ENCODE measurements around the gene ADAMTSL2.

ADAMTSL2 gene

DNA sequence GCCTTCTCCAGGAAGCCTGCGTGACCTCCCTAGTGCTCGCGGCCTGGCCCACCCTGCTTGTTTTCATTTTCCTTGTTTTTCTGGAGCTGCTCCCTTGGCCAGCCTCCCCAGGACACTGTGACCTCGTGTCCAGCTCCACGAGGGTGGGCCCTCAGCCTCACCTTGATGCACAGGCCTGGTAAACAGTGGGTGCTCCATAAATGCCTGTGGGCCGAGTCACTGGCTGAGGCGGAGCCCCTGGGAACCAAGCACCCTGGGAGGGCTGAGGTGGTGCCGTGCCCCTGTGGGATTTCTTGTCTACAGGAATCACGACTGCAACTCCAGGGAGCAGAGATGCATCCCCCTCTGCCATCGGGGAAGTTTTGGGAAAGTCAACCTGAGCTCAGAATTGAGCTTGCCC lies 57.5 kb downstream of the ADAMTSL2 start:
- no peak for DNase-seq

DNA sequence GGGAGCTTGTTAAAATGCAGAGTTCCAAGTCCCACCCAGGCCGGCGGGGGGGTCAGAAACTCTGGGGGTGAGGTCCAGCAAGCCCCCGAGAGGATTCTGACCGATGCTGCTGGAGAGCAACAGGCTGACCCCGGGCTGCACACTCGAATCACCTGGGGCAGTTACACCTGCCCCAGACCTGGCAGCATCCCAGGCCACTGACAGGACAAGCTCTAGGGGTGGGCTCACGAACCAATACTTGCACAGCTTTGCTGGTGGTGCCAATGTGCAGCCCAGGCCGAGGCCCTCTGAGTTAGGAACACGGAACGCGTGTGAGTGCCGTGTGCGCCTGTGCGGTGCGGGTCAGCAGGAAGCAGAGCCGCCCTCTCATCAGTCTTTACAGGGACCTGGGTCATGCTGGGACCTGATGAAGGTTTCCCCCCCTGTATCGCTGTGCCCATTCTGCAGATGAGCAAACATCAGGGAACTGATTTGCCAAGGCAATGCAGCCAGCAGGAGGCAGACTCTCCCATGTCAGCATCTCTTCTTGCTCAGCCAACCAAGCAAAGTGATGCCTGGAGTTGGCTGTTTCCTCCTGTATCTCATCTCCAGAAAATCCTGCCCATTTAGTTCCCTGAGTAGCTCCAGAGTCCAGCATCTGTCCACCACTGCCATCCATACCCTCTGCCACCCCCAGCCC lies 58.4 kb downstream of the ADAMTSL2 start:
- peak; percentile 28 to 36 for DNase-seq

DNA sequence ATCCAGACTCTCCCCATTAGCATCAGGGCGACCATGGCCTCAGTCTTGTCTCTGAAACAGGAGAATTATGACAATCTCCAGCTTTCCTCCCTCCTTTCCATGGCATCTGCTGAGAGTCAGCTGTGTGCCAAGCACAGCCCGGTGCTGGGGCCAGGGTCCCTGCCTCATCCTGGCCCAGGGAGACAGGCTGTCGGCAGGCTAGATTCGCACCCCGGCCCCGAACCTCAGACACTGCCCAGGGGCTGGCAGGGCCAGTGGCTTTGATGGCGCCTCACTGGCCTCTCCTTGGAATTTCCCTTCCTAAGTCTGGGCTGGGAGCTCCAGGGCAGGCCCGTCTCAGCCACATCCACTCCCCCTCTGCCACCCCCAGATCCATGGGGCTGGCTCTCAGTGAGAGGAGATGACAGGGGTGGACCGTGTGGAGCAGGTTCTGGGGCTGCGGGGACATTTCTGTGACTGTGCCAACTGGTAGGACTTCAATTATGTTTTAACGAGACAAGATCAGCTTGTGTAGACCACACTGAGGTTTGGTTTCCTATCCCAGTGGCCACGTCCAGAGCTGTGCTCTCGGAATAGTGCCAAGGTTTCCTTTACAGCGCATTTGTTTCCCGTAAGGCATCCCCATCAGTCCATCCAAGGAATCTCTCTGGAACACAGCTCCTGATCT lies 59.2 kb downstream of the ADAMTSL2 start:
- DNase-seq, result no peak

DNA sequence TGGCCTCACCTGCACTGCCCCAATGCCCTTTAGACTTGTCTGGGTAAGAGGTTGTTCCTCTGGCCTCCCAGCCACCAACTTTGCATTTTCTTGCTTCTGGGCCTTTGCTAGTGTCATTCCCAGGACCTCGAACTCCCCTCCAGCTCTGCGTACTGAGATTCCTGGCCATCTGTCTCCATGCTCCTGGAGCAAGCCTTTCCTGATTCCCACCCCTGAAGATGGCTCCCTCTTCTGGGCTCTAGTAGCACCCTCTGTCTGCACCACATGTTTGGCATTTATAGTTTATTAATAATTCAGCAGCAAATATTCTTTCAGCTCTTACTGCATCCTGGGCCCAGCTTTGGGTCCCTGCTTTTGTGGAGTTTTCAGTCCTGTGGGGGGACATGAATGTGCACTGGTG lies 59.8 kb downstream of the ADAMTSL2 start:
- no peak for DNase-seq

DNA sequence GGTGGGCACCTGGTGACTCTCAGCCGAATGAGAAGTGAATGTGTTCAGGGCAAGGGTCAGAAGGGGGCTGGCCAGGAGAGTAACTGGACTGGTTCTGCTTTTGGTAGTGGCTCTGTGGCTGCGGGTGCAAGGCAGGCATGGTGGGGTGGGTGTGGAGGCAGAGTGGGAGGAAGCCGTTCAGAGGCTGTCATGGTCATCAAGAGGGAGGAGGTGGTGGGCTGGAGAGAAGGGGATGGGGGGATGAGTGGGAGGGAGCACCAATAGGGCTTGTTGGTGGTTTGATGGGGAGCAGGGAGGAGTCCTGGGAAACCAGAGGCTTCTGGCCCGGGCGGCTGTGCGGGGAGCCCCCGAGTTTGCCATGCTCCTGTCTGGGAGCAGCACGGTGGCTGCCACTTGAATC lies 61.4 kb downstream of the ADAMTSL2 start:
- DNase-seq, result no peak

DNA sequence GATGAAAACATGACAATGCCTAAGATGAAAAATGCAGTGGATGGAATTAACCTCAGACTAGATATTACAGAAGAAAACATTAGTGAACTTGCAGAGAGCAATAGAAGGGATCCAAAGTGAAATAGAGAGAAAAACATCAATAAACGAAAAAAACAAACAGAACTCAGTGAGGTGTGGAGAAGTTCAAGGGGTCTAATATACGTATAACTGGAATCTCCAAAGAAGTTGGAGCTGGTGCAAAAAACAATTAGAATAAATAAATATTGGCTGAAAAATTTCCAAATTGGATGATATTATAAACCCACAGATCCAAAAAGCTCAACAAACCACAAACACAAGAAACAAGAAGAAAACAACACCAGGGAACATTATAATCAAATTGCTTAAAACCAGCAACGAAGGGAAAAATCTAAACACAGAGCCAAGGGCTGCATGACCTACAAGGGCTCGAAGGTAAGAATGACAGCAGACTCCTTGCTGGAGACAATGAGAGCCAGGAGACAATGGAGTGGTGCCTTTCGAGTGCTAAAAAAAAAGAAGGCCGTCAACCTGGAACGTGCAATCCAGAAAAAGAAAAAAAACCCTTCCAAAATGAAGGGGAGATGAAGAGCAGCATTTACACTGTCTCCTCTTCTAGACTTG lies 62.9 kb downstream of the ADAMTSL2 start:
- DNase-seq, result no peak

DNA sequence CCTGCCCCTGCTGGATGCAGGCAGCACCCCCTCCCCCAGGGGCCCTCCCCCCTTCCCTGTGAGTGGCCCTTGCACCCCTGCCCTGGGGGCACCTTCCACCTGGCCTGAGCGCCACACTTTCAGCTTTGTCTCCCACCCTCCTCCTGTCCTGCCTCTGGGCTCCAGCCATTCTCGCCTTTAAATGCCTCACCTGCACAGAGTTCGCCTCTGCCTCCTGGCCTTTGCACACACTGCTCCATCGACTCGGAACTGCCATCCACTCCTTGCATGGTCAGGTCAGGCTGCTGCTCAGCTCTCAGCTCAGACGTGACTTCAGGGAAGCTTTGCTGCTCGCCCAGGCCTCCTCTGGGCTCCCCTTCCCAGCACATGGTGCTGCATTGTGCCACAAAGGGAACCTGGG lies 64.5 kb downstream of the ADAMTSL2 start:
- DNase-seq, result no peak

DNA sequence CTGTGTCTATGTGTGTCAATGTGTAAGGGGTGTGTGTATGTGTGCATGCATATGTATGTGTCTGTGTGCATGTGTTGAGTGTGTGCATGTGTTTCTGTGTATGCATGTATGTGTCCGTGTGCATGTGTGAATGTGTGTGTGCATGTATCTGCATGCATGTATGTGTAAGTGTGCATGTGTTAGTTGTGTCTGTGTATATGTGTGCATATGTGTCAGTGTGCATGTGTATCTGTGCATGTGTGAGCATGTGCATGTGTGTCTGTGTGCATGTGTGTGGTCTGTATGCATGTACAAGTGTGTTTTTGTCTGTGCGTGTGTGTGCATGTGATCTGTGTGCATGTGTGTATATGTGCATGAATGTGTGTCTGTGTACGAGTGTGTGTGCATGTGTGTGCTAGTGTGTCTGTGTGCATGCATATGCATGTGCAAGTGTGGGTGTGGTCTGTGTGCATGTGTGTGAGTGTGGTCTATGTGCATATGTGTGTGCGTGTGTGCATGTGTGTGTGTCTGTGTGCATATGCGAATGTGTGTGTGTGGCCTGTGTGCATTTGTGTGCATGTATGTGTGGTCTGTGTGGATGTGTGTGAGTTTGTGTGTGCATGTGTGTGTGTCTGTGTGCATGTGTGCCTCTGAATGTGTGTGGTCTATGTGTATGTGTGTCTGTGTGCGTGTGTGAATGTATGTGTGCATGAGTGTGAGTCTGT lies 65.1 kb downstream of the ADAMTSL2 start:
- DNase-seq, result no peak

DNA sequence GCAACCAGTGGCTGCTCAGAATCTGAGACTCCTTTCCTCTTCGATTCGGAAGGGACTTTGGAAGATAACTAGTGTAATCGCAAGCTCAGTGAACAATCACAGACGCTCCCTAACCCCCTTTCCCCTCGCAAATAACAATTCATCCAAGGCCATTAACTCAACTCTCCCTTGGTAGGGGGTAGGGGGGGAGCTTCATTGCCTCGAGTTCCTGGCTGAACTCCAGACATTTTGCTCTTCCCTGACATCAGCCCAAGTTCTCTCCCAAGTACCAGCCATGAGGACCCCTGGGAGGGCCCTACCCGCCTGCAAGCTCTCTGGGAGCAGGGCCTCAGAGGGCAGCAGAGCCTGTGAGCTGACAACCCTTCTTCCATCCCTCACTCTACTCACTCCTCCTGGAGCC lies 66.2 kb downstream of the ADAMTSL2 start:
- no peak for DNase-seq

DNA sequence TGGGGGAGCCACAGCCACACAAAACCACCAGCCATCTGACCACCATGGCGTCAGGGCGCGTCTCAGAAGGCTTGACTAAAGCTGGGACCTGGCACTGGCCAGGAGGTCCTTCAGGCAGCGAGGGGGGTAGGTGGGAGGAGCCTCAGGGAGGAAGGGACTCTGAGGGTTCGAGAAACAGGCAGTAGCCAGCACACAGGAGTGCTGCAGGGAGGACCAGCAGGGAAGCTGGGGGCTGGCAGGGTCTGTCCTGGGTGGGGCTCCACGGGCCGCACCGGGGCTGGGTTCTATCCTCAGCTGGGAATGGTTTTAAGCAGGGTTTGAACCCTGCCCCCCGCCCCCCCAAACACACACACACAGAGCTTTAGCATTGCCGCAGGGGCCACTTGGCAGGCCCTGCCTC lies 67.2 kb downstream of the ADAMTSL2 start:
- no peak for DNase-seq

DNA sequence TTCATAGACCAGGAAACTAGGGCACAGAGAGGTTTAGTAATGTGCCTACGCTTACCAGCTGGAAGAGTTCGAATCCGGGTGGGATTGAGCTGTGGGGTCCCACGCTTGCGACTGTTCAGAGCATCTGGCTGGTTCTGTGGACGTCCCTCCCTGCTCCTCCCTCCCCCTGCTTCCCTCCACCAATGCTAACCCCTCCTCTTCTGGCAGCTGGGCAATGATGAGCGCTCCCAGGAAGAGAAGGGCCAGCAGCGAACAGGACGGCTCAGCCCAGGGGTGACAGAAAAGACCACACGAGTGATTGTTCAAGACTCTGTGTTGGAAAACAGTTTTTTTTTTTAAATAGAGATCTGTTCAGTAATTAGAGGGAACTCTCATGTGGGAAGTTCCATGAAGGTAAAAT lies 67.8 kb downstream of the ADAMTSL2 start:
- DNase-seq, result no peak

DNA sequence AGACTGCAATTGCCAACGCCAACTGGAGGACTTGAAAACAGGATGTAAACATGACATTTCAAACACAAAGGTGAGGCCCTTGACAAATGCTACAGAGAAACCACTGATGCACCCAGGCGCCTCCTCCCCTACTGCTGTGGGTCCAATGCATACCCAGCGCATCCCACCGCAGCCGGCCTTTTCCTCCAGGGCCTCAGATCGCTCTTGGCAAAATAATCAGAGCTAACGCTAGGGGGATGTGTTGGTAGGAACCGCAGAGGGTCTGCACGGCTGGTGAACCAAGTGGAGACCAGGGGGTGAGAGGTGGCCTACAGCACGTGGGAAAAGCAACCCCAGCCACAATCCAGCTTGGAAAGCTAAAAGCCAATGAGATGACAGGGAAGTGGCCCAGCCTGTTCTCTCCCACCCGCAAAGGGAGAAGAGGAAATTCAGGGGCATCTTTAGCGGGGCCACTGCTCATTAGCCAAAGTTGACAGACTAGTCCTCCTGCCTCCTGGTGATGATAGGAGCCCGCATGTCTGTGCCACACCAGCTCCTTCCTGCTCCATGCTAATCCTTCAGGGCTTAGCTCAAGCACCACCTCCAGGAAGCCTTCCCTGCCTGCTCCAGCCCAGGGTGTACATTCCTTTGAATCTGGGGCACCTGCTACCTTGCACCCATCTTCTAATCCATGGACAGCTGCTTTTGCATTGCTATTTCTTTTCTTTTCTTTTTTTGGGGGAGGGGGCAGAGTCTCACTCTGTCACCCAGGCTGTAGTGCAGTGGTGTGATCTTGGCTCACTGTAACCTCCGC lies 68.8 kb downstream of the ADAMTSL2 start:
- DNase-seq, result no peak

DNA sequence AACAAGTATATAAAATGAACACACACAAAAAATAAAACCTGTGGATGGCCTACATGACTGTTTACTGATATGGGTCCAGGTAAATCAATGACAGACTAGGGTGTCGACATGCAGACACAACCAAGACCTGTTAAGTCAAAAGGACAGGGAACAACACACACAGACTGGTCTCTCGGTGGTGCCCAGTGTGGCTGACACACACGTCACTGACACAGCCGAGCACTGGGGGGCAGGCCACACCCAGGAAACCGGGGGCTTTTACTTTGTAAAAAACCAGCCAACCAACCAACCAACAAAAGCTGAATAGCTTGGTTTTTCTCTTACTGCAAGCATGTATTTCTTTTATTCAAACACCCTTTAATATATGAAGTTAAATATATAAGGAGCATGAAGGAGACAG lies 69.7 kb downstream of the ADAMTSL2 start:
- DNase-seq, result peak; percentile 37 to 51

DNA sequence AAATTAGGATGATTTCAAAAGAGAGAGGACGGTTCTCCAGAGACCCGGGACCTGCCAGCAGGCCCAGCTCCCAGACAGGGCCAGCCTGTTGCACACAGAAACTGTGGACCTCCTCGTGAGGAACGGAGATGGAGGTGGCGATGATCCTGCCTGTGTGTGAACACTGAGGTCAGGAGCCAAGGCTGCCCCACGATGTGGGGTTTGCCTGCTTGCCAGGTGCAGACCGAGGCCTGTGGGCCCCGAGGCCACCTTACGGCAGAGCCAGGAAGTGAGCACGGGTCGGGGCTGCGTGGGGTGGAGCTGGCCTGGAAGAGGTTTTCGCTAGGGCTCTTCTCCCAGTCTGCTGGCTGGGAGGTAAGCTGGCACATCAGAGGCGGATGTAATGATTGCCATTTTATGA lies 70.4 kb downstream of the ADAMTSL2 start:
- DNase-seq, result no peak

DNA sequence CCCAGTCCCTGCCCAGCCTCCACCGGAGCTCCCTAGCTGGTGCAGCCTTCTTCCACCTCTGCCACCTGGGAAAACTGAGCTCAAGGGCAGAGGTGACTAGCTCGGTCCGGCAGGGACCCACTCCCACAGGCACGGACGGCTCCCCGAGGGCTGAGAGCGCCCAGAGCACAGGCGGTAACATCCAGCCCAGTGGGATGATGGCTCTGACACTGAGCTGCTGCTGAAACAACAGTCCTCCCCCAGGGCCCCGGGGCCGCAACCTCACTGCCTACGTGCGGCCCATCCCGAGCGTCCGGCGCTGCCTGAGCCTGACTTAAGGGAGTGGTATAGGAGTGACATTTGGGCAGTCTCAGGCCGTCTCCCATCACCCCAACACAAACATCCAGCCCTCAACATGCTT lies 70.9 kb downstream of the ADAMTSL2 start:
- no peak for DNase-seq

DNA sequence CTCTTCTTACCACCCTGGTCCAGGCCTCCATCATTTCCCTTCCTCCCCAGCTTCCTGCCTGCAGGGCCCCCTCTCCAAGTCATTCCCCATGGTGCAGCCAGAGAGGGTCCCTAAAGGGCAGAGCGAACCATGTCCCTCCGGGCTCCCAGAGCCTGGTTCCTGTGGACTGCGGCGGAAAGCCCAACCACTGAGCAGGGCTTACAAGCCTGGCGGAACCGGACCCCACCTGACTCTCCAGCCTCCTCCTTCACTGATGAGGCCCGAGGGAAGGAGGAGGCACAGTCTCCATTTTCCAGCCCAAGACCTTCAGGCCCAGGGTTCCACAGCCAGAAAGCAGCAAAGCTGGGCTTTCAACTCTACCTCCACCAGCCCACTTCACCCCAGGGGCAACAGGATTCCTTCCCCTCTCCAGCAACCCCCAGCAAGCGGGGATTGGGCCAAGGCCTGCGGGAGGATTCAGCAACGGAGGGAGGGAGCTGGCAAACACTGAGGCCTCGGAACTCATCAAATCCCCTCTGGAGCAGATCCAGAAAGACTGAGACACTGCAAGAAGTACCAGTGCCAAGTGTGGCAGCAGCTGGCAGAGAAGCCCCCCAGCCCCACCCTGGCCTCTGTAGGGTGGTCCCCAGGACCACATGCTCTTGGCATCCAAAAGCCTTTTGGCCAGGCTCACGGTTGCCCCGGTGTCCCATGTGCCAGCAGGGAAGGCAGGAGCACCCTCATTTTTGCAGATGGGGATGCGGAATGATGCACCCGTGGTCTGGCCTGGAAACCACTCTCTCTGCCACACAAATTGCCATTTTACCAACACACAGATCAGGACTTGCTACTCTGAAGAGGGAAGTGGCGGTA lies 71.6 kb downstream of the ADAMTSL2 start:
- no peak for DNase-seq

DNA sequence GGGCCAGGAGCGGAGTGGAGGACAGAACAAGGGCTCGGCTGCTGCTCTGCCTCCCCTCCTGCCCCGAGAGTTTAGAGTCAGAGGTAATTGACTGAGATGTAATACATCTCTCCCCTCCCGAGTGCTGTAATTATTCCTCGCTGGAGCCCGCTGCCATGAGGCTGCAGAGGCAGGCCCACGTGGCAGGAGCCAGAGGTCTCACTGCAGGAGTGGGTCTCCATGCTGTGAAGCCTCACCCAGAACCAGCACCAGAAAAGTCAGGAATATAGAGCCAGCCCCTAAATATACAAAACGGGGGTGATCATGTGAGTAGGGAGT lies 72.2 kb downstream of the ADAMTSL2 start:
- no peak for DNase-seq

DNA sequence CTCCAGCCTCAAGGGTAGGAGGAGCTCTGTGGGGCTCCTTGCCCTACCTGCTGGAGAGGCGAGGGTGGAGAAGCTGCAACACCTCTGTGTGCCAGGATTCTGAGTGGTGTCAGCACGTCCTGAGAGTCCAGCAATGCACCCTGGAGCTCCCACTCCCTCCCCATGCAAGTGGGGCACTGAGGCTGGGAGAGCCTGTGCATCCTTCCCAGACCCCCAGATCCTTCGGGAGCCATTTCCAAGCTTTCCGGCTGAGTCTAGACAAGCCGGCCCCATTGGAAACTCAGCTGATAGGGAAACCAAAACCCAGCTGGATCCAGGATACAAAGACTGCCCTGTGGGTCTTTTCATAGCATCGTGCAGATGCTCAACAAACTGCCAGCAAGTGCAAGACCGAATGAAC lies 72.9 kb downstream of the ADAMTSL2 start:
- no peak for DNase-seq

DNA sequence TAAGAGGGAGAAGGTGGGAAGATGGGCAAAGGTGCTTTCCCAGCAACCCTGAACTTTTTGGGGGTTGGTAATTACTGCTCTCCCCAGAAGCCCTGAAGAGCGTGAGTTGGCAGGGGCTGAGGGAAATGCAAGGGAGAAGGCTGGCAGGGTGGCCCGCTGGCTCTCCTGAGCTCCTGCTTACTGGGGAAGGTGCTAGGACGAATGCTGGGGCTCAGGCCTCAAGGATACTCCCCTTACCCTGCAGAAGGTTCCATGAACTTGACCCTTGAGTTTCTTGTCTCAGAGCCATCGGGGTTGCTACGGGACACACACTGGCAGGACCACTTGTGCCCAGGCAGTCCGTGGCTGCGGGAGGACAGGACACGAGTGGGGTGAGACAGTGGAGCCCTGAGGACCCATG lies 73.5 kb downstream of the ADAMTSL2 start:
- DNase-seq, result no peak

DNA sequence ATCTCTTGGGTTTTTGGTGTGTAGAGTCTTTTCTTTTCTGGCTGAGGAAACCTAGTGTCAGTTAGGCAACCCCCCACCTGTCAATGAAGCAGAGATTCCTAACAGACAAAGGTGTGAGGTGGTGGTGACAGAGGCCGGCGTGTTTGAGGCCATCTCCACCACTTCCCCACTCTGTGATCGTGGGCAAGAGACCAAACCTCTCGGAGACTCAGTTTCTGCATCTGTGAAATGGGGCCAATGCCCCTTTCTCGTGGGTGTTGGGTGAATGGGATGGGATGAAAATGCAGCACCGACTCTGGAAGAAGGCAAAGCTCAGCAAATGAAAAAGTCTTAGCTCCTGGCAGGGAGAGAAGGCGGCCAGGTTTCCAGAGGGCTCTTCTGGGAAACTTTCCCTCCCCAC lies 73.9 kb downstream of the ADAMTSL2 start:
- no peak for DNase-seq

DNA sequence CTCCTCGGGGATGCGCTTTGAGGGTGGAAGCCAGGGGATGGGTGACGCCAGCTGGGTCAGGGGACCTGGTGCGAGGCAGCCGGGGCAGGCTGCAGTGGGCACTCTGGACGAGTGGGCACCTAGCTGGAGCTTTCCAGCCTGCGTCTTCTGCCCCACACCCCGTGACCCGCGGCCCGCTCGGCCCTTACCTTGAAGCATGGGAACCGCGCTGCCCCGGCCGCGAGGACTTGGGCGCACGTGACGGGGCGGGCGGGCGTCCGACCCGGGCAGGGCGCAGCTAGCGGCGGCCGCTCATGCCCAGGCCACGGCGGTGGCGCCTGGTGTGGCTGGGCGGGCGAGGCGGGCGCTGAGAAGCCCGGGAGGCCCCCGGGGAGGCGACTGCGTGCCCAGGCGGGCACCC lies 74.4 kb downstream of the ADAMTSL2 start:
- DNase-seq, result no peak
